GM12878 (cell line): ENCODE data around the gene COL4A2. TPM values are rescaled to one million over a fixed set of nuclear protein-coding genes. Genes with fewer than 3 reads are reported as not detected.

Experiments used
- CEBPZ ChIP-seq: fragments of 150-350 bp; IDR thresholded peaks from 2 replicates; pipeline ENCODE4 v1.6.1; 2016; ENCODE audit warnings: low read depth, low read length
- ZNF592 ChIP-seq: fragments of 450-650 bp; IDR thresholded peaks from 2 replicates; pipeline ENCODE4 v1.6.1; 2017; ENCODE audit warnings: mild to moderate bottlenecking, moderate library complexity
- polyA plus RNA-seq, 11 experiments: library from polyadenylated mRNA; depleted of rRNA in 4 of 11; unstranded in 6 of 11; stranded (reverse) in 5 of 11; fragments of >200 nt; fragmentation: Nextera tagmentation in 4 of 11; fragmentation: Illumina TruSeq in 1 of 11; extraction: Ambion mirVana in 4 of 11; extraction: Trizol in 1 of 11; gene quantifications; 1 replicate in 1 of 11; 2 replicates in 10 of 11; pipeline versions ENCODE4 v1.2.1 to v1.2.3, GENCODE V29; 2011 to 2016; ENCODE audit warnings: inconsistent platforms in 2 of 11, missing spikeins in 2 of 11, low read depth in 1 of 11
- total RNA-seq, 4 experiments: library from RNA; depleted of rRNA in 3 of 4; stranded (reverse); fragments of >200 nt in 3 of 4; fragmentation: Illumina TruSeq in 1 of 4; extraction: Trizol in 1 of 4; gene quantifications; 2 replicates each; pipeline versions ENCODE4 v1.2.1 to v1.2.3, GENCODE V29; 2013 to 2021
- TF ChIP-seq, protein P1 (sequence below): IDR thresholded peaks from 2 replicates; pipeline ENCODE4 v1.6.1; 2012; ENCODE audit warnings: low read depth, low read length, improper control_type of control experiment

Gene COL4A2
- total and polyA plus RNA-seq, 10 of the 15 experiments (the other 5 are each of a cell fraction or from before 2014, with no cell fraction given) = 0.16 to 1.6 (median 0.62) TPM; not detected in 3

GRCh38 chr13:110531100-110531499, 224.0 kb downstream of the COL4A2 start (continued):
- TF ChIP-seq ZNF592 = no peak
- TF ChIP-seq, protein P1, sequence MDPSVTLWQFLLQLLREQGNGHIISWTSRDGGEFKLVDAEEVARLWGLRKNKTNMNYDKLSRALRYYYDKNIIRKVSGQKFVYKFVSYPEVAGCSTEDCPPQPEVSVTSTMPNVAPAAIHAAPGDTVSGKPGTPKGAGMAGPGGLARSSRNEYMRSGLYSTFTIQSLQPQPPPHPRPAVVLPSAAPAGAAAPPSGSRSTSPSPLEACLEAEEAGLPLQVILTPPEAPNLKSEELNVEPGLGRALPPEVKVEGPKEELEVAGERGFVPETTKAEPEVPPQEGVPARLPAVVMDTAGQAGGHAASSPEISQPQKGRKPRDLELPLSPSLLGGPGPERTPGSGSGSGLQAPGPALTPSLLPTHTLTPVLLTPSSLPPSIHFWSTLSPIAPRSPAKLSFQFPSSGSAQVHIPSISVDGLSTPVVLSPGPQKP = no peak
- TF ChIP-seq CEBPZ = no peak
